Osteocyte (in vitro differentiated cells): Measurements from ENCODE around the gene NDUFAF2. TPM values are rescaled to one million over a fixed set of nuclear protein-coding genes. Genes with fewer than 3 reads are reported as not detected.
A peak's percentile ranks its signal among the peaks of the same experiment; 100 is the strongest.

Experiments
- DNase-seq: peaks from one replicate; pipeline ENCODE4 v3.0.0; 2021; ENCODE audit warnings: mixed read lengths; ENCODE audit not compliant: unreplicated experiment; ENCODE audit errors: extremely low spot score
- H3K27ac Mint-ChIP-seq: one replicate; pipeline ENCODE4 v1.8.0; 2021; ENCODE audit warnings: mild to moderate bottlenecking, mixed read lengths; ENCODE audit not compliant: unreplicated experiment
- H3K27me3 Mint-ChIP-seq: one replicate; pipeline ENCODE4 v1.8.0; 2021; ENCODE audit warnings: mixed read lengths; ENCODE audit not compliant: unreplicated experiment
- H3K36me3 Mint-ChIP-seq: one replicate; pipeline ENCODE4 v1.8.0; 2021; ENCODE audit warnings: mixed read lengths; ENCODE audit not compliant: unreplicated experiment
- H3K4me1 Mint-ChIP-seq: one replicate; pipeline ENCODE4 v1.8.0; 2021; ENCODE audit warnings: mixed read lengths; ENCODE audit not compliant: unreplicated experiment
- H3K4me3 Mint-ChIP-seq: one replicate; pipeline ENCODE4 v1.8.0; 2021; ENCODE audit warnings: mild to moderate bottlenecking, moderate library complexity, mixed read lengths; ENCODE audit not compliant: unreplicated experiment
- H3K9me3 Mint-ChIP-seq: one replicate; pipeline ENCODE4 v1.8.0; 2021; ENCODE audit warnings: mixed read lengths; ENCODE audit not compliant: unreplicated experiment
- CTCF ChIP-seq: fragments of 200-600 bp; sonication (generic); IDR thresholded peaks from 2 replicates; pipeline ENCODE4 v1.5.0; 2021; ENCODE audit warnings: antibody characterized with exemption, mild to moderate bottlenecking, moderate library complexity
- total RNA-seq: library from RNA; stranded (reverse); gene quantifications from 2 replicates; pipeline ENCODE4 v1.2.1, GENCODE V29; 2021

The NDUFAF2 gene
- total RNA-seq, 1 donor from 2014 or later, result 23.4 TPM

- Mint-ChIP-seq H3K27ac (no peak overlapping the region), H3K36me3 (no peaks in the 10 kb centered on the region), H3K27me3 (no peaks in the 10 kb centered on the region), H3K4me1 (peaks cover 7% of the 10 kb centered on the region), H3K4me3 (no peak overlapping the region), H3K9me3 (no peaks in the 10 kb centered on the region)
- DNase-seq, result no peak
- TF ChIP-seq CTCF, result no peak
These were observed 57.8 kb downstream of the NDUFAF2 start for GRCh38 chr5:61002611-61003355.

GRCh38 chr5:61004448-61004847 lies 59.4 kb downstream of the NDUFAF2 start:
- H3K4me1 Mint-ChIP-seq, result peaks cover 7% of the 10 kb centered on the region
- no peaks in the 10 kb centered on the region for H3K27me3 Mint-ChIP-seq
- H3K36me3 Mint-ChIP-seq, result no peaks in the 10 kb centered on the region
- no peak for DNase-seq
- H3K4me3 Mint-ChIP-seq, result no peak overlapping the region
- H3K9me3 Mint-ChIP-seq, result no peaks in the 10 kb centered on the region
- H3K27ac Mint-ChIP-seq, result no peak overlapping the region
- TF ChIP-seq CTCF, result no peak

GRCh38 chr5:61009907-61010306 lies 64.9 kb downstream of the NDUFAF2 start:
- H3K27me3 Mint-ChIP-seq, result no peaks in the 10 kb centered on the region
- no peaks in the 10 kb centered on the region for H3K9me3 Mint-ChIP-seq
- H3K27ac Mint-ChIP-seq, result no peak overlapping the region
- no peak overlapping the region for H3K4me3 Mint-ChIP-seq
- no peak for TF ChIP-seq CTCF
- no peak for DNase-seq
- no peaks in the 10 kb centered on the region for H3K36me3 Mint-ChIP-seq
- H3K4me1 Mint-ChIP-seq, result no peaks in the 10 kb centered on the region

- Mint-ChIP-seq H3K36me3 (no peaks in the 10 kb centered on the region), H3K27ac (no peak overlapping the region), H3K4me1 (no peaks in the 10 kb centered on the region), H3K27me3 (no peaks in the 10 kb centered on the region), H3K4me3 (no peak overlapping the region), H3K9me3 (no peaks in the 10 kb centered on the region)
- no peak for DNase-seq
- peak; percentile 15 for TF ChIP-seq CTCF
These were observed 65.8 kb downstream of the NDUFAF2 start for GRCh38 chr5:61010467-61011454.

- no peak overlapping the region for H3K4me3 Mint-ChIP-seq
- no peak for TF ChIP-seq CTCF
- H3K27me3 Mint-ChIP-seq, result no peaks in the 10 kb centered on the region
- H3K4me1 Mint-ChIP-seq, result peaks cover 6% of the 10 kb centered on the region
- DNase-seq, result no peak
- H3K36me3 Mint-ChIP-seq, result peaks cover 4% of the 10 kb centered on the region
- H3K9me3 Mint-ChIP-seq, result no peaks in the 10 kb centered on the region
- H3K27ac Mint-ChIP-seq, result no peak overlapping the region
These were observed 73.1 kb downstream of the NDUFAF2 start for GRCh38 chr5:61018062-61018461.
